NCI-H2107 (cell line): Measurements from ENCODE around the gene MORC2.

Experiments used
- DNase-seq: peaks from one replicate; lab custom pipeline; 2025; lab: John Stamatoyannopoulos, UW

MORC2 gene

GRCh38 chr22:30968015-30968923 is at the start of gene MORC2:
TSS of gene MORC2 (minus strand) at chr22:30968774. CDS start at chr22:30967889, 885 bp downstream.
- no peak for DNase-seq

GRCh38 chr22:31005535-31005934 is 37.0 kb upstream of the MORC2 start:
- DNase-seq: no peak

GRCh38 chr22:31001124-31001770 is 32.7 kb upstream of the MORC2 start:
- DNase-seq: no peak

- DNase-seq: no peak
Measured at GRCh38 chr22:30998329-30998728, 29.8 kb upstream of the MORC2 start.

GRCh38 chr22:30996462-30996861 is 27.9 kb upstream of the MORC2 start:
- DNase-seq: no peak

- no peak for DNase-seq
Measured at GRCh38 chr22:30994960-30995359, 26.4 kb upstream of the MORC2 start.

- DNase-seq: no peak
Measured at GRCh38 chr22:30992565-30992964, 24.0 kb upstream of the MORC2 start.

GRCh38 chr22:30990690-30991089 is 22.1 kb upstream of the MORC2 start:
- DNase-seq: no peak

- no peak for DNase-seq
Measured at GRCh38 chr22:30989474-30989873, 20.9 kb upstream of the MORC2 start.

GRCh38 chr22:30985561-30986208 is 17.1 kb upstream of the MORC2 start:
- DNase-seq: no peak

GRCh38 chr22:30984317-30984716 is 15.7 kb upstream of the MORC2 start:
- no peak for DNase-seq

GRCh38 chr22:30982512-30982911 is 13.9 kb upstream of the MORC2 start:
- no peak for DNase-seq

GRCh38 chr22:30979932-30980331 is 11.4 kb upstream of the MORC2 start:
- DNase-seq: no peak

GRCh38 chr22:30978304-30978962 is 9.9 kb upstream of the MORC2 start:
- no peak for DNase-seq

GRCh38 chr22:30970356-30970746 is 1.8 kb upstream of the MORC2 start:
- no peak for DNase-seq

GRCh38 chr22:30969532-30970355 is 1.2 kb upstream of the MORC2 start:
- no peak for DNase-seq

GRCh38 chr22:30968924-30969531 is 454 bp upstream of the MORC2 start, which contains the start of gene TUG1:
TSS of gene TUG1 (plus strand) at chr22:30969265.
- peak; percentile 80 for DNase-seq

GRCh38 chr22:30964858-30965257 is 3.7 kb downstream of the MORC2 start:
- DNase-seq: no peak

- no peak for DNase-seq
Measured at GRCh38 chr22:30955153-30955552, 13.4 kb downstream of the MORC2 start.

GRCh38 chr22:30953206-30953605 is 15.4 kb downstream of the MORC2 start:
- DNase-seq: no peak
